GM12878 (cell line): ENCODE results near the gene GALNTL6. TPM values are rescaled to one million over a fixed set of nuclear protein-coding genes. Genes with fewer than 3 reads are reported as not detected.

Experiments used
- ATAC-seq: fragments of 200-7000 bp; cut with Tn5 transposase; 3 replicates; pipeline ENCODE4 v1.9.1; 2020; ENCODE audit warnings: mild to moderate bottlenecking, moderate library complexity
- BruUV-seq: library from RNA; stranded (reverse); fragments of 400-500 nt; replicated peaks from 2 replicates; lab custom pipeline; 2021; lab: Mats Ljungman, UMichigan
- CTCF ChIA-PET: fragments of 300-600 bp; sonication (Branson Sonifier 250); formaldehyde crosslinking; extraction: SDS; loops from one replicate; lab custom pipeline; 2021; ENCODE audit warnings: inconsistent platforms; lab: Yijun Ruan, JAX
- POLR2A ChIA-PET: fragments of 350-600 bp; formaldehyde crosslinking; extraction: SDS; loops from one replicate; lab custom pipeline; 2021; ENCODE audit warnings: inconsistent platforms; lab: Charles Lee
- RAD21 ChIA-PET: fragments of 300-600 bp; sonication (Branson Sonifier 250); formaldehyde crosslinking; loops from one replicate; lab custom pipeline; 2023; ENCODE audit warnings: antibody characterized with exemption; ENCODE audit not compliant: unreplicated experiment; lab: Charles Lee
- SMC1A ChIA-PET: fragments of 300-600 bp; sonication (Branson Sonifier 250); formaldehyde crosslinking; loops from one replicate; lab custom pipeline; 2023; ENCODE audit not compliant: unreplicated experiment, uncharacterized antibody; lab: Charles Lee
- DNase-seq: peaks from one replicate; pipeline ENCODE4 v3.0.0-alpha.2; 2011; ENCODE audit warnings: low read depth, low spot score
- FAIRE-seq: peaks from 3 replicates; lab custom pipeline; 2011; peaks lifted over from hg19 to GRCh38; lab: Jason Lieb, UNC
- H2AFZ ChIP-seq: 2 replicates; pipeline ENCODE4 v1.6.0; 2011; ENCODE audit warnings: low read depth, low read length, control low read depth; ENCODE audit not compliant: control insufficient read depth
- H3K27ac ChIP-seq: 2 replicates; pipeline ENCODE4 v1.5.1; 2011; ENCODE audit warnings: control low read depth; ENCODE audit not compliant: control insufficient read depth, insufficient read depth
- H3K27me3 ChIP-seq, 2 experiments: replicated peaks in 1 of 2; 2 replicates each; pipeline versions ENCODE4 v1.6.0 to v1.6.1; 2011; ENCODE audit warnings: low read length in 1 of 2; ENCODE audit not compliant: control insufficient read depth in 2 of 2, insufficient read depth in 2 of 2
- H3K36me3 ChIP-seq, 2 experiments: 2 replicates each; pipeline ENCODE4 v1.5.1; 2011; ENCODE audit warnings: low read length in 1 of 2; ENCODE audit not compliant: control insufficient read depth in 2 of 2, insufficient read depth in 2 of 2
- H3K4me1 ChIP-seq: 2 replicates; pipeline ENCODE4 v1.6.1; 2011; ENCODE audit warnings: mild to moderate bottlenecking, low read length, moderate library complexity, mixed read lengths; ENCODE audit not compliant: control insufficient read depth, insufficient read depth
- H3K4me2 ChIP-seq: 2 replicates; pipeline ENCODE4 v1.6.0; 2011; ENCODE audit warnings: control low read depth; ENCODE audit not compliant: control insufficient read depth, insufficient read depth
- H3K4me3 ChIP-seq: fragments of 200-600 bp; sonication (generic); 2 replicates; pipeline ENCODE4 v1.5.1; 2016
- H3K79me2 ChIP-seq: 2 replicates; pipeline ENCODE4 v1.6.0; 2011; ENCODE audit warnings: low read length; ENCODE audit not compliant: control insufficient read depth, insufficient read depth
- H3K9ac ChIP-seq: 2 replicates; pipeline ENCODE4 v1.8.0; 2011; ENCODE audit warnings: low read length, control low read depth, mixed read lengths; ENCODE audit not compliant: control insufficient read depth, insufficient read depth
- H3K9me3 ChIP-seq: replicated peaks from 3 replicates; pipeline ENCODE4 v1.5.1; 2011; ENCODE audit warnings: mild to moderate bottlenecking, low read length; ENCODE audit not compliant: control insufficient read depth, insufficient read depth
- H4K20me1 ChIP-seq: 2 replicates; pipeline ENCODE4 v1.6.0; 2011; ENCODE audit not compliant: control insufficient read depth, insufficient read depth
- ASH2L ChIP-seq: fragments of 300-600, 200-600 bp; sonication (generic); IDR thresholded peaks from 2 replicates; pipeline ENCODE4 v1.6.1; 2017; ENCODE audit warnings: low read depth, mild to moderate bottlenecking, borderline replicate concordance
- BMI1 ChIP-seq: fragments of 450-650 bp; IDR thresholded peaks from 2 replicates; pipeline ENCODE4 v1.6.1; 2016; ENCODE audit warnings: mild to moderate bottlenecking, moderate library complexity, borderline replicate concordance
- EZH2 ChIP-seq: IDR thresholded peaks from 2 replicates; pipeline ENCODE4 v1.6.1; 2012; ENCODE audit warnings: low read depth, mild to moderate bottlenecking, control low read depth, inconsistent platforms, low read length, borderline replicate concordance; ENCODE audit not compliant: control insufficient read depth
- HCFC1 ChIP-seq: fragments of 150-350 bp; IDR thresholded peaks from 2 replicates; pipeline ENCODE4 v1.6.1; 2014; ENCODE audit warnings: low read length
- KAT2A ChIP-seq: conservative IDR thresholded peaks from 2 replicates; pipeline ENCODE4 v1.6.1; 2011; ENCODE audit warnings: low read depth, low read length; ENCODE audit not compliant: control insufficient read depth
- MTA3 ChIP-seq: IDR thresholded peaks from 2 replicates; pipeline ENCODE4 v1.6.1; 2012; ENCODE audit warnings: low read length, inconsistent platforms, borderline replicate concordance
- NFIC ChIP-seq: IDR thresholded peaks from 2 replicates; pipeline ENCODE4 v1.6.1; 2012; ENCODE audit warnings: low read depth, mild to moderate bottlenecking, inconsistent platforms, low read length, moderate library complexity
- NRF1 ChIP-seq: conservative IDR thresholded peaks from 2 replicates; pipeline ENCODE4 v1.6.1; 2011; ENCODE audit warnings: mild to moderate bottlenecking, low read depth, low read length, improper control_type of control experiment
- RAD21 ChIP-seq: IDR thresholded peaks from 2 replicates; pipeline ENCODE4 v1.6.1; 2011; ENCODE audit warnings: mild to moderate bottlenecking, low read depth, low read length, moderate library complexity; ENCODE audit not compliant: insufficient read depth
- STAT1 ChIP-seq: fragments of 450-650 bp; conservative IDR thresholded peaks from 2 replicates; pipeline ENCODE4 v1.6.1; 2014; ENCODE audit warnings: antibody characterized with exemption, mild to moderate bottlenecking
- TAF1 ChIP-seq: IDR thresholded peaks from 2 replicates; pipeline ENCODE4 v1.6.1; 2011; ENCODE audit warnings: mild to moderate bottlenecking, low read depth, low read length, borderline replicate concordance
- WRNIP1 ChIP-seq: IDR thresholded peaks from 2 replicates; pipeline ENCODE4 v1.6.1; 2011; ENCODE audit warnings: low read depth, low read length, improper control_type of control experiment, borderline replicate concordance
- ZZZ3 ChIP-seq: IDR thresholded peaks from 2 replicates; pipeline ENCODE4 v1.6.1; 2011; ENCODE audit warnings: low read depth; ENCODE audit not compliant: control insufficient read depth, insufficient read length
- WGBS: methylation state at CpG from one replicate; pipeline ENCODE4 v1.1.6; 2016; ENCODE audit warnings: low lambda C conversion rate; ENCODE audit not compliant: insufficient replicate concordance, insufficient coverage; ENCODE audit errors: missing lambda C conversion rate; 5-methylcytosine and 5-hydroxymethylcytosine counted together
- in situ Hi-C: fragments of 300-500 bp; cut with MboI; formaldehyde crosslinking; loops from 9 replicates; pipeline ENCODE4 v1.14.3; 2018; ENCODE audit warnings: mixed read lengths
- intact Hi-C: fragments of 100-400 bp; cut with micrococcal nuclease; formaldehyde crosslinking; loops from one replicate; pipeline ENCODE4 v1.14.2; 2022; ENCODE audit not compliant: unreplicated experiment
- polyA plus RNA-seq, 11 experiments: library from polyadenylated mRNA; depleted of rRNA in 4 of 11; unstranded in 6 of 11; stranded (reverse) in 5 of 11; fragments of >200 nt; fragmentation: Nextera tagmentation in 4 of 11; fragmentation: Illumina TruSeq in 1 of 11; extraction: Ambion mirVana in 4 of 11; extraction: Trizol in 1 of 11; gene quantifications; 1 replicate in 1 of 11; 2 replicates in 10 of 11; pipeline versions ENCODE4 v1.2.1 to v1.2.3, GENCODE V29; 2011 to 2016; ENCODE audit warnings: inconsistent platforms in 2 of 11, missing spikeins in 2 of 11, low read depth in 1 of 11
- total RNA-seq, 4 experiments: library from RNA; depleted of rRNA in 3 of 4; stranded (reverse); fragments of >200 nt in 3 of 4; fragmentation: Illumina TruSeq in 1 of 4; extraction: Trizol in 1 of 4; gene quantifications; 2 replicates each; pipeline versions ENCODE4 v1.2.1 to v1.2.3, GENCODE V29; 2013 to 2021
- TF ChIP-seq, protein P1 (sequence below): IDR thresholded peaks from 2 replicates; pipeline ENCODE4 v1.6.1; 2012; ENCODE audit warnings: low read depth, low read length, improper control_type of control experiment
- TF ChIP-seq, protein P2 (sequence below): IDR thresholded peaks from 2 replicates; pipeline ENCODE4 v1.6.1; 2012; ENCODE audit warnings: low read length, inconsistent platforms
- TF ChIP-seq, protein P3 (sequence below): IDR thresholded peaks from 2 replicates; pipeline ENCODE4 v1.6.1; 2012; ENCODE audit warnings: low read depth, low read length, improper control_type of control experiment
- TF ChIP-seq, protein P4 (sequence below): fragments of 450-650 bp; IDR thresholded peaks from 2 replicates; pipeline ENCODE4 v1.6.1; 2017; ENCODE audit warnings: mild to moderate bottlenecking, moderate library complexity

GALNTL6 gene
- total and polyA plus RNA-seq, 10 of the 15 experiments (the other 5 are each of a cell fraction or from before 2014, with no cell fraction given): 0.01 to 0.29 TPM; not detected in 8

DNA sequence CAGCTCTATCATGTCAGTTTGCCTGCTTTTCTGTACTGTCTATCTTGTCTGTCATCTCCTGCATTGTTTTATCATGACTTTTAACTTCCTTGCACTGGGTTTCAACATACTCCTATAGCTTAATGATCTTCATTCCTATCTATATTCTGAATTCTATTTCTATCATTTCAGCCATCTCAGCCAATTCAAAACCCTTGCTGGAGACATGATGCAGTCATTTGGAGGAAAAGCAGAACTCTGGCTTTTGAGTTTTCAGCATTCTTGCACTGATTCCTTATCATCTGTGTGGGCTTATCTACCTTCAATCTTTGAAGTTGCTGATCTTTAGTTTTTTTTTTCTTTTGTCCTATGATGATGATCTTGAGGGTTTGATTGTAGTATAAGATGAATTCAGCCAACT, 861.6 kb downstream of the GALNTL6 start (continued):
- TF ChIP-seq, protein P1, sequence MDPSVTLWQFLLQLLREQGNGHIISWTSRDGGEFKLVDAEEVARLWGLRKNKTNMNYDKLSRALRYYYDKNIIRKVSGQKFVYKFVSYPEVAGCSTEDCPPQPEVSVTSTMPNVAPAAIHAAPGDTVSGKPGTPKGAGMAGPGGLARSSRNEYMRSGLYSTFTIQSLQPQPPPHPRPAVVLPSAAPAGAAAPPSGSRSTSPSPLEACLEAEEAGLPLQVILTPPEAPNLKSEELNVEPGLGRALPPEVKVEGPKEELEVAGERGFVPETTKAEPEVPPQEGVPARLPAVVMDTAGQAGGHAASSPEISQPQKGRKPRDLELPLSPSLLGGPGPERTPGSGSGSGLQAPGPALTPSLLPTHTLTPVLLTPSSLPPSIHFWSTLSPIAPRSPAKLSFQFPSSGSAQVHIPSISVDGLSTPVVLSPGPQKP: no peak
- no peak for TF ChIP-seq WRNIP1
- no peak for TF ChIP-seq HCFC1
- TF ChIP-seq, protein P2, sequence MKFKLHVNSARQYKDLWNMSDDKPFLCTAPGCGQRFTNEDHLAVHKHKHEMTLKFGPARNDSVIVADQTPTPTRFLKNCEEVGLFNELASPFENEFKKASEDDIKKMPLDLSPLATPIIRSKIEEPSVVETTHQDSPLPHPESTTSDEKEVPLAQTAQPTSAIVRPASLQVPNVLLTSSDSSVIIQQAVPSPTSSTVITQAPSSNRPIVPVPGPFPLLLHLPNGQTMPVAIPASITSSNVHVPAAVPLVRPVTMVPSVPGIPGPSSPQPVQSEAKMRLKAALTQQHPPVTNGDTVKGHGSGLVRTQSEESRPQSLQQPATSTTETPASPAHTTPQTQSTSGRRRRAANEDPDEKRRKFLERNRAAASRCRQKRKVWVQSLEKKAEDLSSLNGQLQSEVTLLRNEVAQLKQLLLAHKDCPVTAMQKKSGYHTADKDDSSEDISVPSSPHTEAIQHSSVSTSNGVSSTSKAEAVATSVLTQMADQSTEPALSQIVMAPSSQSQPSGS: no peak
- TF ChIP-seq RAD21: no peak
- no peak for TF ChIP-seq MTA3
- TF ChIP-seq, protein P3, sequence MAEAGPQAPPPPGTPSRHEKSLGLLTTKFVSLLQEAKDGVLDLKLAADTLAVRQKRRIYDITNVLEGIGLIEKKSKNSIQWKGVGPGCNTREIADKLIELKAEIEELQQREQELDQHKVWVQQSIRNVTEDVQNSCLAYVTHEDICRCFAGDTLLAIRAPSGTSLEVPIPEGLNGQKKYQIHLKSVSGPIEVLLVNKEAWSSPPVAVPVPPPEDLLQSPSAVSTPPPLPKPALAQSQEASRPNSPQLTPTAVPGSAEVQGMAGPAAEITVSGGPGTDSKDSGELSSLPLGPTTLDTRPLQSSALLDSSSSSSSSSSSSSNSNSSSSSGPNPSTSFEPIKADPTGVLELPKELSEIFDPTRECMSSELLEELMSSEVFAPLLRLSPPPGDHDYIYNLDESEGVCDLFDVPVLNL: no peak
- TF ChIP-seq NFIC: no peak
- no peak for TF ChIP-seq TAF1
- TF ChIP-seq NRF1: no peak
- no peak for TF ChIP-seq ZZZ3
- no peak for TF ChIP-seq KAT2A

DNA sequence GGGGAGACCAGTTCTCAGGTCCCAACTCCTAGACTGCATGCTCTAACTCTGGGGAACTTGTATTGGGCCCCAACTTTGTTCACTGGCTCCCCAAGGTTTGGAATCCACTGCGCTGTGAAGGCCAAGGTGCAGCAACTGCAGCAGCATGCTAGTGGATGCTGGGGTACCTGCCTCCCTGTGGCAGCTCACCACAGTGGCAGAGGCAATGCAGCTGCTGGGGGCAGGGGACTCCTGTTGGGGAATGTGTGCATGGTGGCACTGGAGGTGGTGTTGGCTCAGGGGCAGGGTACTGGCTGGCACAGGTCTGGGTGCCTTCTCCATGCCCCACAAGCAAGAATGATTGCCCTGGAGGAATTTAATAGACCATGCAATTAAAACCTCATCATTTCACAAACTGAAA, 862.0 kb downstream of the GALNTL6 start:
- in situ Hi-C loops: no loop called here
- no TSS peak for BruUV-seq
- ATAC-seq: no peak

More for the DNA sequence above, 862.0 kb downstream of the GALNTL6 start:
- POLR2A ChIA-PET: no interaction called here
- Histone ChIP-seq H3K36me3 (no peaks in the 10 kb centered on the region), H4K20me1 (no peaks in the 10 kb centered on the region), H3K4me1 (no peaks in the 10 kb centered on the region)
- TF ChIP-seq BMI1 (no peak), ASH2L (no peak), STAT1 (no peak), EZH2 (no peak)
- TF ChIP-seq, protein P4, sequence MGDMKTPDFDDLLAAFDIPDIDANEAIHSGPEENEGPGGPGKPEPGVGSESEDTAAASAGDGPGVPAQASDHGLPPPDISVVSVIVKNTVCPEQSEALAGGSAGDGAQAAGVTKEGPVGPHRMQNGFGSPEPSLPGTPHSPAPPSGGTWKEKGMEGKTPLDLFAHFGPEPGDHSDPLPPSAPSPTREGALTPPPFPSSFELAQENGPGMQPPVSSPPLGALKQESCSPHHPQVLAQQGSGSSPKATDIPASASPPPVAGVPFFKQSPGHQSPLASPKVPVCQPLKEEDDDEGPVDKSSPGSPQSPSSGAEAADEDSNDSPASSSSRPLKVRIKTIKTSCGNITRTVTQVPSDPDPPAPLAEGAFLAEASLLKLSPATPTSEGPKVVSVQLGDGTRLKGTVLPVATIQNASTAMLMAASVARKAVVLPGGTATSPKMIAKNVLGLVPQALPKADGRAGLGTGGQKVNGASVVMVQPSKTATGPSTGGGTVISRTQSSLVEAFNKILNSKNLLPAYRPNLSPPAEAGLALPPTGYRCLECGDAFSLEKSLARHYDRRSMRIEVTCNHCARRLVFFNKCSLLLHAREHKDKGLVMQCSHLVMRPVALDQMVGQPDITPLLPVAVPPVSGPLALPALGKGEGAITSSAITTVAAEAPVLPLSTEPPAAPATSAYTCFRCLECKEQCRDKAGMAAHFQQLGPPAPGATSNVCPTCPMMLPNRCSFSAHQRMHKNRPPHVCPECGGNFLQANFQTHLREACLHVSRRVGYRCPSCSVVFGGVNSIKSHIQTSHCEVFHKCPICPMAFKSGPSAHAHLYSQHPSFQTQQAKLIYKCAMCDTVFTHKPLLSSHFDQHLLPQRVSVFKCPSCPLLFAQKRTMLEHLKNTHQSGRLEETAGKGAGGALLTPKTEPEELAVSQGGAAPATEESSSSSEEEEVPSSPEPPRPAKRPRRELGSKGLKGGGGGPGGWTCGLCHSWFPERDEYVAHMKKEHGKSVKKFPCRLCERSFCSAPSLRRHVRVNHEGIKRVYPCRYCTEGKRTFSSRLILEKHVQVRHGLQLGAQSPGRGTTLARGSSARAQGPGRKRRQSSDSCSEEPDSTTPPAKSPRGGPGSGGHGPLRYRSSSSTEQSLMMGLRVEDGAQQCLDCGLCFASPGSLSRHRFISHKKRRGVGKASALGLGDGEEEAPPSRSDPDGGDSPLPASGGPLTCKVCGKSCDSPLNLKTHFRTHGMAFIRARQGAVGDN: no peak
- TF ChIP-seq, all 136 proteins: peak for 0
- H3K9ac ChIP-seq: no peak overlapping the region
- no peak for FAIRE-seq
- H3K9me3 ChIP-seq: no peaks in the 10 kb centered on the region
- no peak overlapping the region for H2AFZ ChIP-seq
- ChIA-PET RAD21 (no interaction called here), SMC1A (no interaction called here), CTCF (no interaction called here)
- H3K4me3 ChIP-seq: no peak overlapping the region
- DNase-seq: no peak
- WGBS: 0% methylated on average over 1 of the region's 1 CpG
- no peak overlapping the region for H3K4me2 ChIP-seq
- intact Hi-C loops: no loop called here
- H3K27me3 ChIP-seq: no peaks in the 10 kb centered on the region
- H3K27ac ChIP-seq: no peak overlapping the region
- no peaks in the 10 kb centered on the region for H3K79me2 ChIP-seq
